NCI-H2081 (cell line): ENCODE measurements around the gene GOLGA6A.
"Not testable (repeated sequence)": the region's sequence is repeated elsewhere in the genome, so short reads cannot be mapped to it uniquely, and the experiment has no call there.

Experiments used
- DNase-seq, 2 experiments: peaks; one replicate each; lab custom pipeline; 2025; lab: John Stamatoyannopoulos, UW

The GOLGA6A gene

DNA sequence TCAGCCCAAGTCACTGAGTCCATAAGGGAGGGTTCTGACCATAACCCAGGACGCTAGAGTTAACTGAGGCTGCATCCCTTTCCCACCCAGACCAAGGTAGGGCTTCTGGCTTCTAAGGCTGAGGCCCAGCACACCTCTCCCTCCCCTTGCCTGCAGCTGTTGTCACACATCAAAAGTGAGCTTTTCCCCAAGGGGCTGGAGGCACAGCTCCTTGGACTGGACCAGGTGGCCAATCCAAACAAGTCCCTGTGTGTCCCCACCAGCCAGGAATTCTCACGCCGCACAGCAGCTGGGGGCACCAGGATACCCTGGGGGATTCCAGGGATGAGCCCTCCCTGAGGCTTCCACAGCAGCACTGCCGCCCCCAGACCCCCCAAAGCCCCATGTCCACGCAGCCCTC is 25.8 kb upstream of the GOLGA6A start:
- no peak for DNase-seq

DNA sequence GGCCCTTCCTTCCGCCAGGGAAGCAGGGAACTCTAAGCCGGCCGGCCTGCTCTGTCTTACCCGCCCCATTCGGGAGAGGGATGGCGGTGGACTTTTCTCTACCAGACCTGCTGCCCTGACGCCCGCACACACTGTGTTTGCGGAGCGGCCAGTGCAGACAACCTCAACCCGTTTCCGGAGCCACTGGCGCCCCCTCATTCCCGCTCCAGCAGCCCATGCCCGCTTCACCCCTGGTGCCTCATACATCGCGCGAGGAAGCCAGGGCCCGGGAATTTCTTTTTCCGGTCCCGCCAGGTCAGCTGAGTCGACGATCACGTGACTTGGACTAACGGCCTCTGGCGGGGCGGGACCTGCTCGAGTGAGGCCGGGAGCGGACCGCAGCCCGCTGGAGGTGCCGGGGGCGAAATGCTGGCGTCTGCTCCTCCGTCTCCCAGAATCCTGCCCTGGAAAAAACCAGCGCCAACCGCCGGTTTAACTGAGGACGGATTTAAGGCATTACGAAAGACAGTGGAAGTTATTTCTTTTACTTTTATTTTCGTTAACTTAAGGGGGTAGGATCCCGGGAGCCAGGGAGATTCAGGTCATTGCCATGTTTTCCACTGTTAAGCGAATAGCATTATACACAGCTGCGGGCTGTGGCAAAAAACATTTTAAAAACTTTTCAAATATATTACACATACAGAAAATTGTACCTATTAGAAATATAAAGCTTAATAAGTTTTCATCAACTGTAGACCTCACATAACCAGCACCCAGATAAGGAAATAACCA is 17.8 kb upstream of the GOLGA6A start:
- not testable (repeated sequence) for DNase-seq

DNA sequence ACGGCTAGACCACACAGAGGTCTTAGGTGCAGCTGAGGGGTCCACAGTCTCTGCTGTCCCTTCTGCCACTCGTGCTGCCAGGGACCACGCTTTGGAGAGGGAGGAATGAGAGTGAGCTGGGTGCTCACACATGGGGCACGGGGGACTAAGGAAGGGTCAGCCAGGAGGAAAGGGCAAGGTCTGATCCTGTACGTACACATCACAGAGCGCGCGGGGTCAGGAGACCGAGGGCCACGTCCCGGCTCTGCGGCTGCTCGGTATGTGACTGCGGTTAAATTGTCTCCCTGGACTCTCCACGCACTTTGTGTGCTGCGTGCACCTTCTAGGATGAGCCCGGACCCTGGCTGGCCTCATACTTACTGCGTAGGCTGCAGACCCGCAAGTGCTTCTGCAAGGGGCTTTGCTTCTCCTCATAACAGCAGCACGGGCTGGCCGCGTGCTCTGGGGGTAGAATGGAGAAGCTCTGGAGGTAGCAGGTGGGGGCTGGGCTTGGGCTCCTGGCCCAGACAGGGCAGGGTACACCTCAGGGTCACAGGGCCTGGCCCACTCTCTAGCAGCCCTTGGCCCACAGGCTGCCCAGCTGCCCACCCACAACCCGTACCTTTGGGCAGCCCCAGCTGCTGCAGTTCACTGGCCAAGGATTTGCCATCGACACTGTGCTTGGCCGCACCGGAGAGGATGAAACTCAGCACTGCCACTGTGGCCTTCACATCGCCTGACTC is 14.6 kb upstream of the GOLGA6A start:
- not testable (repeated sequence) for DNase-seq

DNA sequence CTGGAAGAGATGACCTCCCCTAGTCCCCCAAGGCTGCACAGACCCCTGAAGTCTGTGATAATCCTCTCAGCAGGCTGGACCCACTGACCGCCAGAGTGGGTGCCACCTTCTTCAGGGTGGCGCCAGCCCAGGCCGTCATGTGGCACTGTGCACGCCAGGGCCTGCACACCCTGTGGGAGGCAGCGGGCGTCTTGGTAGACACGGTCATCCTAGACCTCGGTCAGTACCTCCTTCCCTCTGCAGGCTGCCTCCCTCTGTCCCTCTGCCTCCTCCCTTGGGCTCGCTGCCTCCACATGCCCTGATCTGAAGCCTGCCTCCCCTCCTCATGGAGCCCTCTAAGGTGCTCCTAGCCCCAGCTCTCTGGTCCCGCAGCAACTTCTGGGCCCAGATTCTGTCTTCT is 13.3 kb upstream of the GOLGA6A start:
- DNase-seq = not testable (repeated sequence)

DNA sequence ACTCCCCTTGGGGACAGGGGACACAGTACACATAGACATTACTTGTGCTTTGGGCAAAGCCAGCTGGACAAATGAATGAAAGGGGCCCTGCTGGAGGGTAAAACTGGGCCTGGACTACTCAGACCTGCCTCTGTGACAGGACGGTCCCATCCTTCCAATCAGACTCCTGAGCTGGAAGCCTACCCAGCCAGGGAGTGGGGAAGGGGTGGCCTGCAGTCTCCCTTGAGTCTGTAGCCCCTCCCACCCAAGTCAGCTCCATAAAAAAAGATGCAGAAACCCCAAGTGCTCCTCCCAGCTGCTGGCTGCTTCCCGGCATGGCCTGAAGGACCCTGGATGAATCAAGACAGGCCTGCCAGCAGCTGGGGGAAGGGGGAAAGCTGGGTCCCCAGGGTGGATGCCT is 12.2 kb upstream of the GOLGA6A start:
- not testable (repeated sequence) for DNase-seq

DNA sequence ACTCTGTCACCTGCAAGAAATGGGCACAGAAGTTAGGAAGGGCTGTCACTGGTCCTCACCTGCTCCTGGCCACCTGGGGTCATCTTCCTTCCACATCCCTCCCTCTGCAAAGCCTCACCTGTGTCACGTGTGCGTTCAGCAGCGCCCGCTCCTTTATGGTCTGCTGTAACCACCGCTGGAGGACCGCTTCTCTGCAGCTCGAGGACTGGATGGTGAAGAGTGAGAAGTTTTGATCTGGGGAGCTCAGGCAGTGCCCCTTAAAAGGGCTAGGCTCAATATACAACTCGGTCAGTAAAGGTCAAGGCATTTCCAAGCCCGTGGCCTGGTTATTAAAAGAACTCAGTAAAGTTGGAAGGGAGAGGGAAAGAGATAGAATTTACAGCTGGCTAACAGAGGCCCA is 6.6 kb downstream of the GOLGA6A start:
- DNase-seq = not testable (repeated sequence)

DNA sequence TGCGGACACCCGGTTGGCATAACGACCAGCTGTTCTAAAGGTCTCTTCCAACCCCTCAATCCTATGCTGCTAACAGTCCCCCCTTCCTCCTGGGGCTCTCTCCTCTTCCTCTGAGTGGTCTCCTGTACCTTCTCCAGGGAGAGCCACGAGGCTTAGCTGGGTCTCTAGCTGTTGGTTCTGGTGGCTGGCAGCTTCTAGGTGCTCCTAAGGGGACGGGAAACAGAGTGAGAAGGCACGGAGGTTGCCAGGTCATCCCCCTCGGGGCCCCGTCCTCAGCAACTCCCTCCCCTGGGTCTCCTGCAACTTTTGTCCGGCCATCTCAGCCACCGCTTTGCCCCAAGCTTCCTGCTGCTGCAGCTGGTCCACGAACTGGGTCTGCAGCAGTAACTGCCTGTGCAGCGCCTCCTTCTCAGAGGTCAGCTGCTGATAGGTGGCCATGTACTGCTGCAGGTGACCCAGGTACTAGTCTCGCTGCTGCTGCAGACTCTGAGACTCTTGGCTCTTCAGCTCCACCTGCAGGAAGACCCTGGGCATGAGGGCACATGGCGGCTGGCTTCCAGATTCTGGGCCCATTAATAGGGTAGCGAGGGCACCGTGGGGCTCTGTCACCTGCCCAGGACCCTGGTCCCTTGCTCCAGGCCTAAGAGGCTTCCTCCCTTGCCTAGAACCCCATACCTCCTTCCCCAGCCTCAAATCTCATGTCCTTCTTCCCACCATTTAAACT is 9.6 kb downstream of the GOLGA6A start:
- not testable (repeated sequence) for DNase-seq

DNA sequence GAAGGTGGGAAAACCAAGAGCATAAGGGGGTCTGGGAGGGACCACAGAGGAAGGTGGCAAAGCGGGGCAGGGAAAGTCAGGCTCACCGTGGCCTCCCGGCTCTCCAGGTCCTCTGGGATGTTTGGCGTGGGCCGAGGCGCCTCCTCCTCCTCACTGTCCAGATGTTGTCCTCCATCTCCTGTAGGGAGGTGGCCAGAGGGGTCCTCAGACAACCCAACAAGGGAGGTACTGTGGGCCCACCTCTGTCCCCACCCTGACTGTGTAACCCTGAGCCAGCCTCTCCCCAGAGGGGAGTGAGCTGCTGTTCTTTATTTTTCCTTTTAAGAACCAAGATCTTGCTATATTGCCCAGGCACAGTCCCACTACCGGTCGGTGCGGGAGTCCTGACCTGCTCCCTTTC is 10.2 kb downstream of the GOLGA6A start:
- not testable (repeated sequence) for DNase-seq

DNA sequence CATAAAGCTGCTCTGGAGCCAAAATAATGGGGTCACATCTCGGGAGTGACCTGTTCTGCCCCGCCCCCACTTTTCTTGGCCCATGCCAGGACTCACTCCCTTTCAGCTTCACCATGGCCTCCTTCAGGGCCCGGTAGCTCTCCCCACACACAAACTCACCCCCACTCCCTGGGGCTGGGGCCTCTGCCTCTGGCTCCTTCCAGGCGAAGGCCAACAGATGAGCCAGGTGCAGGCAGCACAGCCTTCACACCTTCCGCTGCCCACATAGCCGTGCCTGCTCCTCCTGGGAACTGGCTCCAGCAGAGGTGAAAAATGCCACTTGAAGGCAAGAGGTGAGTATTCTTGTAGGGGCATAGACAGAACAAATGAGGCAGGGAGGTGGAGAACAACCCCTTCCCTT is 10.7 kb downstream of the GOLGA6A start:
- not testable (repeated sequence) for DNase-seq

DNA sequence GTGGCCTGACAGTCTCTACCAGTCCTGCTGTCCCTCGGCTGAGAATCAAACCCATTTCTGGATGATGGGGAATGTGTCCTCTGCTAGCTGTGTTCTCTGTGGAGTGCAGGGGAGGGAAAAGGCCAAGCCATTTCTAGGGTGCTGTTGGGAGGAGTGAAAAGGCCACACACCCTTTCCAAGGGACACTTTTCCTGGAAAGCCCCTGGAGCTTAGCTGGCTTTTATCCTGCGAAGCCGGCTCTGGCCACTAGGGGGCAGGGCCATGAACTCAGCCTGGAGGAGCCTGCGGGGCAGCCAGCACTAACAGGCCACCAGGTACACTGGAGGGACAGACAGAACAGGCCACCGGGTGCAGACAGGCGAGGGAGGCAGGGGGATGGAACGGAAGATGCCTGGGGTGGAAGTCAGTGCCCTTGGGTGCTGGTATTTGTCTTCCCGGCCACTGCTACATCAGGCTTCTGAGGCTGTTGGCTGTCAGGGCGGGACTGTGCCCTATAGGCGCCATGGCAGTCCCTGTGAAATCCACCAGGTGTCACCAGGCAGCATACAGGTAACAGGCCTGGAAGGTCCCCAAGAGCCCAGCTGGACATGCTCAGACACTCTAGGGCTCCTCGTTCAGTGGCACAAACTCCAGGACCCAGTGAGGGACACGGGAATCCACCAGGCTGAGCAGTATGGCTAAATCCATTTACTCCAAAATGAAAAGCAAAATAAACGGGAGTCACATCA is 16.5 kb downstream of the GOLGA6A start:
- not testable (repeated sequence) for DNase-seq

DNA sequence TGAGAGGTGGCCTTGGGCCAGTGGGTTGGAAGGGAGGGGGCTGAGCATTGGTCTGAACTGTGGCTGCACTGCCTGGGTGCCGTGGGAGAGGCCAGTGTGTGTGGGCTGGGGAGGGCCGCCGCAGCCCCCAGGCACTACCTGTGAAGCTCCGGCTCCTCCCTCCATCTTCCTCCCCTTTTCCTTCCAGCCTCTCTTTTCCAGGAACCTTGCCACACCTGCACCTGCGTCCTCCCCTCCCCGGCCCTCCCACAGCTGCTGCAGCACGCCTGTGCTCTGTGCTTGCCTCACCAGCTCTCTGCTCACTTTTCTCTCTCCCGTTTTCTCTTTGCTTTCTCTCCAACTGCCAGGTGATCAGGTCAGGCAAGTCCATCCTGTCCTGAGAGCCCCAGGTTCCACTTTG is 17.5 kb downstream of the GOLGA6A start:
- not testable (repeated sequence) for DNase-seq

DNA sequence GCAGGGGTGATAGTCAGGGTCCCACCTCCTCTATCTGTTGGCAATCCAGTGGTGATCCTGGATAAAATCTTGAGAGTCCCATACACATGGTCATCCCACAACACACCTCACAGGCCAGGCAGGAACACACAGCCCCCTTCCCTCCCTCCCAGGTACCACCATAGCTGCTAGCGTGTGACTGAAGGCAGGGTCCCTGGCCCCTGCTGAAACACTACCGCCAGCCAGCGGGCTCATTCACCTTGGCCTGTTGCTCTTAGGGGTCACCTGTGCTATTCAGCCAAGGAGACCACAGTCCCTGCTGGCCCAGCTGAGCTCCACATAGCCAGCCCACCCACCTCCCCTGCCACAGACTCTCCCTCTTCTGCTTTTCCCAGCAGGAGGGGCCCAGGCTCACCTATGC is 18.2 kb downstream of the GOLGA6A start:
- DNase-seq = not testable (repeated sequence)

DNA sequence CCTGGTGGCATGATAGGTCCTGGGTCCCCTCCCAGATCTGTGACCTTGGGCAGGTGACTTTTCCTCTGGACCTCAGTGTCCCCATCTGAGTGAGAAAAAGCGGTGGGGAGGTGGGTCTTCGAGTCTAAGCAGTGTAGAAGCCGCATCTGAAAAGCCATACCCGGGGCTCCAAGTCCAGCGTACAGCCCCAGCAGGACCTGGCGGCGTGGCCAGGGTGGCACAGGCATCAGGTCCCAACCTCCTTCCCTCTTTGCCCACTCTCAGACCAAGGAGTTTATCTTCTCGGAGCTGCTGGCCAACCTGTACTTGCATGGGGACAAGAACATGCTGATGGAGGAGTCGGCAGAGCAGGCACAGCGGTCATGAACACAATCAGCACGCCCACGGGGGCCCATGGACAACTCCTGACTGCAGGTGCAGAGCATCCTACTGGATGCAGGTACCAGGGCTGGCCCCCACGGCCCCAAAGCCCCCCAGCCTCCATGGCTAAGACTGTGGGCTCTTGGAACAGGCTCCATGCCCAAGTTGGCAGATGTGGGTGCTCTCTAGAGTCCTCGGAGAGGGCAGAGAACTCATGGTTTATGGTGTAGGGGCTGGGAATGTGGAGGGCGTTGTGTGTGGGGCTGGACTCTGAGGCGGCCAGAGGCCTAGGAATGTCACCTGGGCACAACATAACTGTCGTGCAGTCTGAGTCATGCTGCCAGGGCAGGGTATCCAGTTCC is 18.8 kb downstream of the GOLGA6A start:
- not testable (repeated sequence) for DNase-seq

DNA sequence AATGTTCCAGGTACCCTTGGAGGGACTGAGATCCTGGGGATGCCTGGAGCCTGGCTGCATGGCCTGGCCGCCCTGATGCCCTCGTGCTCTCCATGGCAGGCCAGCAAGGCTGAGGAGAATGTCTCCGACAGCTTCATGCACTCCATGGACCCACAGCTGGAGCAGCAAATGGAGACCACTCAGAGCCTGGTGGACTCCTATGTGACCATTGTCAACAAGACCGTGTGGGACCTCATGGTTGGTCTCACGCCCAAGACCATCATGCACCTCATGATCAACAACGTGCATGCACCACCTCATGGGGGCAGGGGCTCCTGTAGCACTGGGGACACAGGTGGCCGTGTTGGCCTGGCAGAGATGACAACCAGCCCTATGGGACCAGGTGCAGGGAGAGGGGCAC is 19.7 kb downstream of the GOLGA6A start:
- no peak for DNase-seq

DNA sequence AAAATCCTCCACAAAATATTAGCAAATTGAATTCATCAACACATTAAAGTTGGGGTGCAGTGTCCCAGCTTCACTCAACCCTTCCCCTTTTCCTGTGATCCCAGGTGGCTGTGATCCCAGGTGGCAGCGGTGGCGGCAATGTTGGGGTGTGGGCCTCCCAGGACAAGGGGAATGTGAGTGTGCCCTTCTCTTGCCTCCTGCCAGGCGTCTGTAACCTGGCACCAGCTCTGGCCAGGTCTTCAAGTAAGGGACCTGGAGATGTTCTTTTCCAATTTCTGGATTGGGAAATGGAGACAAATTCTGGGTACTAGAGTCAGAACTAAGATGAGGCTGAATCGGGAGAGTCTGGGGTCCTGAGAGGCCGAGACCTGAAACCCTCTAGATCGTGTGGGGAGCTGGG is 20.1 kb downstream of the GOLGA6A start:
- no peak for DNase-seq

DNA sequence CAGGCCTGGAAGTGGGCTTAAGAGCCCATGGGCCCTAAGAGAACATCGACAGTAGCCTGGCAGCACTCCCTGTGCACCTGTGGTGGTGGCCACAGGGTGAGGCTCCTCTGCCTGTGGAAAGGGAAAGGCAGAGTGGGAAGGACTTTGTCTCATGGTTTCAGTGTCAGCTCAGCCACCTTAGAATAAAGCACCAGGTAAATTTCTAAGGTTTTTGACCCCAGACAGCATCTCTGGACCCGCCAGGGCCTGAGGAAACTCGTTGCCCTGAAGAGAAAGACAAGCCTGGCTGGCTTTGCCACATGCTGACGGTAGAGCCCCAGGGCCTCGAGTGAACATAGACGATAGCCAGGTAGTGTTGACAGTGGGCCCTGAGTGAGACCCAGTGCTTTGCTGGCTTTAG is 22.1 kb downstream of the GOLGA6A start:
- DNase-seq = no peak

DNA sequence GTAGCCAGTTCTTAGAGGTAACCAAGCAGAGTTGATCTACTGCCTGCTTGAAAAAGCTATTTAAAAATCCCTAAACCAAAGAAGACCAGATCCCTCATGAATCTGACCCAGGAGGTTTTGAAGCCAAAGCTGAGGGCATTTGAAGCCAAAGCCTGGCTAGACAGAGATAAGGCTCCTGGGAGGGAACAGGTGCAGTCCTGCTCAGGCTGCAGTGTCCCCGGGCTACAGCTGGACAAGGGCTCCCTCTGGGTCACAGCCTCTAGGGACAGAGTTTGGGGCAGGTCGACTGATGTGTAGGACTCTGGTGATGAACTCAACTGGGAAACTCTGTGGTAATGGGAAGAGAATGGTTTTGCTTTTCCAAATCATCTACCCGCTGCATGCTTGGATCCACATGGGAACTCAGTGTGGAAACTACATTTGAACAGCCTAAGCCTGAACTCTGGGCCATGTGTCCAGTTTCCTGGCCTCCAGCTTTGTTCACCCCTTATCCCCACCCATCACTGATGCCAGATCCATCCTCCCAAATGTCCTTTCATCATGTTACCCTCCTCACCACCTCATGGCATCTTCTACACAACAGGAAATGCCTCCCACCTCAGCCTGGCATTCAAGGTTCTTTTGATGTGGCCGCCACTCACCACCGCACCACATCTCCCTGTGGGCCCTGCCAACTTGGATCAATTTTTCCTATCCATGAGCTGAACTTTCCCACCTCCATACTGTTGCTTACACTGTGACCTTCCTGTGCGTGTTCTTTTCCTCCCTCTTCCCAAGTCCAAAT is 23.1 kb downstream of the GOLGA6A start:
- DNase-seq = not testable (repeated sequence)

DNA sequence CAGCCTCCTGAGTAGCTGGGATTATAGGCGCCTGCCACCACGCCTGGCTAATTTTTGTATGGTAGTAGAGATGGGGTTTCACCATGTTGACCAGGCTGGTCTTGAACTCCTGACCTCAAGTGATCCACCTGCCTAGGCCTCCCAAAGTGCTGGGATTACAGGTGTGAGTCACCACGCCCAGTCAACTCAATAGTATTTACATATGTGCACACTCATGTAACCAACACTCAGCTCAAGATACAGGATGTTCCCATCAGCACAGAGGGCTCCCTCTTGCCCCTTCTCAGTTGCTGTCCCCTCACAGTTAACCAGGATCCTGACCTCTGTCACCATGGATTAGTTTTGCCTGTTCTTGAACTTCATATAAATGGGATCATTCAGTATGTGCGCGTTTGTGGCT is 26.0 kb downstream of the GOLGA6A start:
- not testable (repeated sequence) for DNase-seq

DNA sequence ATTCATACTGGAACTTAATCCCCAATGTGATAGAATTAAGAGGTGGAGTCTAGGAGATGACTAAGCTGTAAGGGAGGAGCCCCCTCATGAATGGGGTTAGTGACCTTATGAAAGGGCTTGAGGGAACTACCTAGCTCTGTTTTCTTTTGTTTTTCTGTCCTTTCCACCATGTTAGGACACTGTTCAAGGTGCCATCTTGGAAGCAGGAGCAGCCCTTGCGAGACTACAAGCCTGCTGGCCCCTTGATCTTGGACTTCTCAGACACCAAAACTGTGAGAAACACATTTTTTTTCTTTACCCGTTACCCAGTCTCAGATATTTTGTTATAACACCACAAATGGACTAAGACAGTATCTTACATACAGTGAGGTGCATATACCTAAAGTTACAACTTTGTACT is 26.5 kb downstream of the GOLGA6A start:
- DNase-seq = no peak

DNA sequence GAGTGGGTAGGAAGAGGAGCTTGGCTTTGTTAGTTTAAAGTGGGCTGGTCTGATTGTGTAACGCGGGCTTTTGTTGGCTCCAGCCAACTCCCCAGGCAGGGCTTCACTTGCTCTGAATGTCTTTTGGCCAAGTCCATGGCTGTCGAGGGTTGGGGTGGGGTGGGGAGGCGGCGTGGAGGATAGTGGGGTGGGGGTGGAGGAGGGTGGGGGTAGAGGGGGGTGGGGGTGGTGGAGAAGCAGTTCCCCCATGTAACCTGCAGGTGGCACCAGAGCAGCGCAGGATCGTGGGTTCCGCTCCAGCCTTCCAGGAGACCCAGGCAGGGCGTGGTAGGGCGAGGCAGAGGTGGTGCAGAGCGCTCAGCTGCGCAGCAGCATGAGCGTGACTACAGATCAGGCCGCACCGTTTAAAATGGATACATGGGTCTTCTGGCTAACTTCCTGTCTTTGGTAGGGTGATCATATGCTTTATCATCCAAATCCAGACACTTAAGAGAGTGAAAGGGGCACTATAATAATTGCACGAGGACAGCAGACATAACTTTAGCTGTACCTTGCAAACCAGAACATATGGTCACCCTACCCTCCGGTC is 28.3 kb downstream of the GOLGA6A start:
- DNase-seq = peak; percentile 81 to 82
